NCI-H524 treated with DMSO at 0.1 percent for 48 hours (cell line): Measurements from ENCODE around the gene LIG3.
"Not testable (repeated sequence)": the region's sequence is repeated elsewhere in the genome, so short reads cannot be mapped to it uniquely, and the experiment has no call there.

Experiments
- DNase-seq: peaks from one replicate; lab custom pipeline; 2025; lab: John Stamatoyannopoulos, UW

Gene LIG3

GRCh38 chr17:34999456-34999855 lies 19.1 kb downstream of the LIG3 start:
- DNase-seq, result no peak

GRCh38 chr17:35000965-35001364 lies 20.7 kb downstream of the LIG3 start:
- not testable (repeated sequence) for DNase-seq

- DNase-seq, result no peak
Observed at GRCh38 chr17:35001549-35001948, 21.2 kb downstream of the LIG3 start.

- no peak for DNase-seq
Observed at GRCh38 chr17:35002876-35003551, 22.7 kb downstream of the LIG3 start.

- no peak for DNase-seq
Observed at GRCh38 chr17:35003778-35004177, 23.5 kb downstream of the LIG3 start.

GRCh38 chr17:35006345-35006744 lies 26.0 kb downstream of the LIG3 start:
- DNase-seq, result no peak

GRCh38 chr17:35006961-35007360 lies 26.6 kb downstream of the LIG3 start:
- no peak for DNase-seq

GRCh38 chr17:35010093-35010492 lies 29.8 kb downstream of the LIG3 start:
- no peak for DNase-seq

GRCh38 chr17:35011671-35012216 lies 31.4 kb downstream of the LIG3 start:
- DNase-seq, result no peak

GRCh38 chr17:35016369-35016768 lies 36.1 kb downstream of the LIG3 start:
- no peak for DNase-seq

GRCh38 chr17:35017021-35017420 lies 36.7 kb downstream of the LIG3 start:
- DNase-seq, result no peak

- no peak for DNase-seq
Observed at GRCh38 chr17:35018814-35019213, 38.5 kb downstream of the LIG3 start.

GRCh38 chr17:35019386-35020179 lies 39.3 kb downstream of the LIG3 start:
- DNase-seq, result no peak

GRCh38 chr17:35021520-35022380 lies 41.4 kb downstream of the LIG3 start:
- no peak for DNase-seq

- no peak for DNase-seq
Observed at GRCh38 chr17:35022536-35023063, 42.3 kb downstream of the LIG3 start.

GRCh38 chr17:35023538-35023937 lies 43.2 kb downstream of the LIG3 start:
- DNase-seq, result no peak

- no peak for DNase-seq
Observed at GRCh38 chr17:35025541-35025940, 45.2 kb downstream of the LIG3 start.

- not testable (repeated sequence) for DNase-seq
Observed at GRCh38 chr17:35028097-35028496, 47.8 kb downstream of the LIG3 start.

GRCh38 chr17:35028531-35029262 lies 48.4 kb downstream of the LIG3 start:
- no peak for DNase-seq

GRCh38 chr17:35030780-35031179 lies 50.5 kb downstream of the LIG3 start:
- no peak for DNase-seq

- no peak for DNase-seq
Observed at GRCh38 chr17:35038453-35038852, 58.1 kb downstream of the LIG3 start.
